Activated B cell treated with CpG ODN at 0.5 μM for 24 hours (primary cell): ENCODE results near the gene FOXP1. TPM values are rescaled to one million over a fixed set of nuclear protein-coding genes. Genes with fewer than 3 reads are reported as not detected.
A peak's percentile ranks its signal among the peaks of the same experiment; 100 is the strongest.

Experiments
- ATAC-seq: fragments of 200-7000 bp; cut with Tn5 transposase; one replicate; pipeline ENCODE4 v1.10.0; 2021; ENCODE audit warnings: low read depth, mild to moderate bottlenecking, moderate library complexity
- CTCF ChIA-PET: fragments of 350-600 bp; sonication (Branson Sonifier 250); formaldehyde crosslinking; loops from one replicate; lab custom pipeline; 2021; ENCODE audit warnings: antibody characterized with exemption; lab: Charles Lee
- POLR2A ChIA-PET: fragments of 350-600 bp; sonication (Branson Sonifier 250); formaldehyde crosslinking; loops from one replicate; lab custom pipeline; 2021; ENCODE audit warnings: antibody characterized with exemption; lab: Charles Lee
- DNase-seq: peaks from one replicate; pipeline ENCODE4 v3.0.0; 2022
- H3K27ac Mint-ChIP-seq: one replicate; pipeline ENCODE4 v1.8.0; 2020; ENCODE audit warnings: mixed read lengths
- H3K27me3 Mint-ChIP-seq: one replicate; pipeline ENCODE4 v1.8.0; 2021; ENCODE audit warnings: mixed read lengths
- H3K36me3 Mint-ChIP-seq: one replicate; pipeline ENCODE4 v1.8.0; 2021; ENCODE audit warnings: low read depth, mixed read lengths
- H3K4me1 Mint-ChIP-seq: one replicate; pipeline ENCODE4 v1.8.0; 2021; ENCODE audit warnings: mixed read lengths
- H3K4me3 Mint-ChIP-seq: one replicate; pipeline ENCODE4 v1.8.0; 2020; ENCODE audit warnings: mild to moderate bottlenecking, mixed read lengths
- H3K9me3 Mint-ChIP-seq: one replicate; pipeline ENCODE4 v1.8.0; 2020; ENCODE audit warnings: mixed read lengths
- CTCF ChIP-seq: fragments of 200-600 bp; IDR thresholded peaks from one replicate; pipeline ENCODE4 v1.8.0; 2022; ENCODE audit warnings: antibody characterized with exemption, mild to moderate bottlenecking
- intact Hi-C: fragments of 100-400 bp; cut with micrococcal nuclease; formaldehyde crosslinking; loops from one replicate; pipeline ENCODE4 v1.15.1; 2024
- total RNA-seq: library from RNA; stranded (reverse); gene quantifications from 2 replicates; pipeline ENCODE4 v1.2.3, GENCODE V29; 2022

FOXP1 gene
- total RNA-seq, 1 donor from 2014 or later = 563 TPM

- intact Hi-C loops = no loop called here
These were observed 380.5 kb downstream of the FOXP1 start for GRCh38 chr3:71202848-71203533.

GRCh38 chr3:71201939-71202338 lies 381.6 kb downstream of the FOXP1 start:
- Mint-ChIP-seq H3K4me1 (peaks cover 45% of the 10 kb centered on the region), H3K36me3 (peaks cover 20% of the 10 kb centered on the region), H3K9me3 (no peaks in the 10 kb centered on the region), H3K4me3 (no peak overlapping the region), H3K27ac (peak overlapping the region; percentile 14), H3K27me3 (no peaks in the 10 kb centered on the region)
- ChIA-PET CTCF (no interaction called here), POLR2A (no interaction called here)
- ATAC-seq (no peak), DNase-seq (no peak)
- TF ChIP-seq CTCF = no peak
- intact Hi-C loops = loop anchor here (2.0 kb wide), 1 partner anchor 13 kb away; no protein-coding TSS in a partner anchor

More at GRCh38 chr3:71202848-71203533, 380.5 kb downstream of the FOXP1 start:
- POLR2A ChIA-PET = interaction anchor here (0.7 to 1.3 kb wide), 2 partner anchors 36 to 44 kb away, joined by 4 to 7 read pairs; no protein-coding TSS in a partner anchor
- Mint-ChIP-seq H3K4me3 (no peak overlapping the region), H3K27me3 (no peaks in the 10 kb centered on the region), H3K36me3 (peaks cover 10% of the 10 kb centered on the region), H3K4me1 (peaks cover 55% of the 10 kb centered on the region), H3K27ac (peak overlapping the region; percentile 5), H3K9me3 (no peaks in the 10 kb centered on the region)
- TF ChIP-seq CTCF = no peak
- CTCF ChIA-PET = no interaction called here
- ATAC-seq (no peak), DNase-seq (no peak)

- peak overlapping the region; percentile 6 for H3K27ac Mint-ChIP-seq
- peaks cover 23% of the 10 kb centered on the region for H3K4me1 Mint-ChIP-seq
- ATAC-seq (no peak), DNase-seq (no peak)
- H3K4me3 Mint-ChIP-seq = no peak overlapping the region
- no peaks in the 10 kb centered on the region for H3K27me3 Mint-ChIP-seq
- CTCF ChIA-PET = interaction anchor here (1.5 kb wide), 1 partner anchor 18 kb away, joined by 3 read pairs; no protein-coding TSS in a partner anchor
- no peak for TF ChIP-seq CTCF
- POLR2A ChIA-PET = interaction anchor here (0.6 kb wide), 2 partner anchors 76 to 1266 kb away, joined by 3 read pairs; no protein-coding TSS in a partner anchor
- H3K36me3 Mint-ChIP-seq = peaks cover 35% of the 10 kb centered on the region
- intact Hi-C loops = no loop called here
- H3K9me3 Mint-ChIP-seq = no peaks in the 10 kb centered on the region
These were observed 385.5 kb downstream of the FOXP1 start for GRCh38 chr3:71197841-71198565.

GRCh38 chr3:71195492-71195891 lies 388.0 kb downstream of the FOXP1 start:
- intact Hi-C loops = no loop called here
- Mint-ChIP-seq H3K27ac (no peak overlapping the region), H3K36me3 (peaks cover 41% of the 10 kb centered on the region)

More at GRCh38 chr3:71195492-71195891, 388.0 kb downstream of the FOXP1 start:
- peaks cover 24% of the 10 kb centered on the region for H3K4me1 Mint-ChIP-seq
- DNase-seq (no peak), ATAC-seq (no peak)
- POLR2A ChIA-PET = no interaction called here
- H3K4me3 Mint-ChIP-seq = no peak overlapping the region
- CTCF ChIA-PET = no interaction called here
- H3K9me3 Mint-ChIP-seq = no peaks in the 10 kb centered on the region
- no peak for TF ChIP-seq CTCF
- H3K27me3 Mint-ChIP-seq = no peaks in the 10 kb centered on the region
